Activated CD8-positive, alpha-beta memory T cell treated with anti-CD3 and anti-CD28 coated beads, Interleukin-2, amount 50 U/mL, for 4 hours (primary cell): Measurements from ENCODE around the gene KBTBD12.

ENCODE experiments used
- DNase-seq: peaks from one replicate; pipeline ENCODE4 v3.0.0-alpha.2; 2020

Gene KBTBD12

DNA sequence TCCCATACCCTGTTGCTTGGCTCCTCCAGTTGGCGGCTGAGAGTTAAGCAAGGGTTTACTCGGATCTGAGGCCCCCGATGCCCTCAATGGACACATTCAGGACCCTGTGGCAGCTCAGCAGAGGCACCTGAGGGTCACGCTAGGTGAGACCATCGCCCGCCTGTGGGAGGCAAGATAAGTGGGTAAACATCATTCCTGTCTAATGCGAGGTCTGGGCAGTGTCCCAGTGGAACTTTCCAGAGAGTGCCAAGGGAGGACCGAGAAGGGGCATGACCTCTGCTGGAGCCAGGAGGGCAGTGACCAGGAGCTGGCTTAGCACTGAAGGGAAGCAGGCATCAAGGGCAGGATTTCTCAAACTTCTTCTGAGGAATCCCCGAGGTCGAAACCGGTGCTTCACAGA is 71.8 kb downstream of the KBTBD12 start:
- no peak for DNase-seq

DNA sequence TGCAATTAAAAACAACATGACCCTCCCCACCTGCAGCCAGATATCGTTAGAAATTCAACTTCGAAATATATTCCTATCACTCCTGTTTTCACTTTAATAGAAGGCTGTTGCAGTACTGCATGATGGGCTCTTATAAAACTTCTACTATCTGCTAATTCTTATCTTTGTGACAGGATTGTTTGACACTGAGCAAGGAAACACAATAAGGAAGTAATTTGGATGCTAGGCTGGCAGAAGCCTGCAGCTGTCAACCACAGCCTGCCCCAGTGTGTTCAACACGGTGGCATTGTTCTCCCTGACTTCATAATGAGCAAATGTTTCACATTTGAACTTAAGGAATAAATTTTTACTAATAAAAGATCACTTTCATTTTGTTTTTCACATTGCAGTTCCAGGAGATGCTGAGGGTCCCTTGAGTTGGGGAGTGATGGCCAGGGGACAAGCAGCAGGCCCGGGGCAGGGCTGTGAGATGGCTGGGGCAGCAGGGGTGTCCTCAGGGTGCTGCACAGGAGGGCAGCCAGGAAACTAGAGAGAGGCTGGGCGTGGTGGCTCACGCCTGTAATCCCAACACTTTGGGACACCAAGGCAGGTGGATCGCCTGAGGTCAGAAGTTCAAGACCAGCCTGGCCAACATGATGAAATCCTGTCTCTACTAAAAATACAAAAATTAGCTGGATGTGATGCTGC is 72.4 kb downstream of the KBTBD12 start:
- DNase-seq, result no peak

DNA sequence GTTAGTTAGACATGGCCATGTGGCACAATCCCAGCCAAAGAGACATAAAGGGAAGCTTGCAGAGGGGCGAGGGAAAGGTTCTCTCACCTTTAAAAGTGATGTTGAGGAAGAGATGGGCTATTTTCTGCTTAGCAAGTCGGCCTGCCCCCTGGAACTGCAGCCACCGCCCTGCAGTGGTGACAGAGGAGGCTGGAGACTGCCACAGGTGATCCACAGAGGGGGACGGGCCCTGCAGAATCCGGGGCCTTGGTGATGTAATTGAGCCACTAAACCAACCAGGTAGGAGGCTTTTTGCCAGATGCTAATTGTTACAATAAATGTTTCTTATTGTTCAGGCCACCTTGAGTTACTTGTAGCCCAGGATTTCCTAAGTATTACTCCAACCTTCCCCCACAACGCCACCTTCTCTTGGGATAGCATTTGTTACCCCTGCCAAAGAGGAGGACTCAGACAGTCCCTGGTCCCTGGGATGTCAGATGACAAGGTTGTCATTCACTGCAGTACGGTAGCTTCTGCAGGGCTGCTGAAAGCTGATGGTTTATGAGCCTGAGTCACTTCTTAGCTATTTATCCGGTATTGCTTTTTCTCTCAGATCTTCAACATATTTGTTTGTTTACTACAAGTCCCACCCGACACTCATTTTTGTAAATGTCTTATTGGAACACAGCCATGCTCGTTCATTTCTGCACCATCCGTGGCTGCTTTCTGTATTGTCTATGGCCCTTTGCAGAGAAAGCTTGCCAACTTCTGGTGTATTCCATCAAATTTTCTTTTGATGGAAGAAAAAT is 73.9 kb downstream of the KBTBD12 start:
- DNase-seq, result no peak

DNA sequence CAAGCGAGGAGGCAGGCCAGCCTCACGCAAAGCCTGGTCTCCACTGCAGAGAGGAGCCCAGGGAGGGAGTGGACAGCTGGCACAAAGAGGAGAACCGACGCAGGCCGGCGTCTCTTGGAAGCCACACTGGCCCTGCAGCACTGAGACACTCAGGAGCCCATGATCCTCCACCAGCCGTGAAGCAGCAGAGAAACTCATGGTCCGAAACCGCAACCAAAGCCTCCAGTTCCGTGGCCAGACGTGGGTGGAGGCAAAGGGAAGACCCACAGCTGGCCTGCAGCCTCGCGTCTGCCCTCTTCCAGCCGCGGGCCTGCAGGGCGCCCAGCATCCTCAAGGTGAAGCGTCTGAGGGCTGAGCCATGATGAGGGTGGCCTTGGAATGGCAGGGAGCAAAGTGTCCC is 75.0 kb downstream of the KBTBD12 start:
- no peak for DNase-seq

DNA sequence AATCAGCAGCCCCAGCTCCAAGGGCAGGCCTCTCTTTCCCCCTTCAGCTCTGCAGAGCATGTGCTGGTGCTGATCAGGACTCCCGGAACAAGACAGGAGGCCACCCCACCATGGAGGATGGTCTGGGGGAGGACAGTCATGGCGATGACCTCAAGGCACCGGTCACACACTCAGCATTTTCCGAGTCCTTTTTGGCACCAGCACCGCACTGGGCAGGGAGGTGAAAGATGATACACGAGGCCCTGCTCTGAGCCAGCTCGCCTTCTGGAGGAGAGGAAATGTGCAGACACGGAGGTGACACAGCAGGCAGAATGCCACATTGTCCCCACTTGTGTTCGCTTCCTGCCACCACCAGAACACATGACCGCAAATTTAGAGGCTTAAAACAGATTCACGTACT is 75.4 kb downstream of the KBTBD12 start:
- no peak for DNase-seq

DNA sequence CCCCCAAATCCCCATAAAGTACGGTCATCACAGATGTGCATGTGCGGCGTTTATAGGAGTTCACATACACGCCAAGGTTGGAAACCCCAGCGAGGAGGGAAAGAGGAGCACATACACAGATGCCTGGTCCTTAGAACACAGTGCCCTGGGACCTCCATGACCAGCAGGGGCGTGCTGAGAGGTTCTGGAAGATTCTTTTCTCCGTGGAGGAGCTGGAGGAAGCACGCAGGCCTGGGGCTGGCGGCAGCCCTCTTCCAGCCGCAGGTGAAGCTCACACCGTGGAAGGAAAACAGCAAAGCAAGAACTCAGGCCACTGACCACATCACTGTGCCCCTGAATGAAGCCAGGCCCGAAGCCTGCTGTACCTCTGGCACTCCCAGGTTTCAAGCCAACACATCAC is 76.2 kb downstream of the KBTBD12 start:
- DNase-seq, result no peak

DNA sequence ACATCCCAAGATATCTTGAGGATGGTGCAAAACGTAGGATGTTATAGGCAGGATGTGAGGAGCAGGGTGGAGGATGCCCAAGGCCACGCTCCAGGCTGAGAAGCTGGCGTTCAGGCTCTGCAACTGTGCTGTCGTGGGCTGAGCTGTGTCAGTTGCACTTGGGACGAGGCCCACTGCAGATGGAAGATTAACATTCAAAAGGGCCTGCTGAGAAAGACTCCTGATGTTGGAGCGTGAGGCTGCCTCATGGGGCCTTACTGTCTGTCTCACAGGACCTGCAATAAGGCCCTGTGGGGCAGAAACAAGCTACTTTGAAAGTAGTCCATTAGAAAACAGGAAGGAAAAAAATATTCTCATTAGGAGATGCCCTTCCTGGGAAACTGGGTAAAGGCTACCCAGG is 76.6 kb downstream of the KBTBD12 start:
- DNase-seq, result no peak

DNA sequence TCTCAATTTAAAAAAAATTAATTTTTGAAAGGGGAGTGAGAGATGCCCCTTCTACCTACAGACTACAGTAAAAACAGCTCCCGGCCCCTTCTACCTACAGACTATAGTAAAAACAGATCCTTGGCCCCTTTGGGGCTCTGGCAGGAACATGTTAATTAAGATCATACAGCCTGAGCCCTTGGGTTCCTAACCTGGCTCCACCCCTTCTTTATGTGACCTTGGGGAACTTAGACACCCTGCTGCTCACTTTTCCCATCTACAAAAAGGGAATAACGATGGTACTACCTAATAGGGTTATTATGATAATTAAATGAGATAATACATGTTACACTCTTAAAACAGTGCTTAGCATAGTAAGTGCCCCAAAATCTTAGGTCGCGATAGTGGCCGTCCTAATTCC is 77.1 kb downstream of the KBTBD12 start:
- no peak for DNase-seq

DNA sequence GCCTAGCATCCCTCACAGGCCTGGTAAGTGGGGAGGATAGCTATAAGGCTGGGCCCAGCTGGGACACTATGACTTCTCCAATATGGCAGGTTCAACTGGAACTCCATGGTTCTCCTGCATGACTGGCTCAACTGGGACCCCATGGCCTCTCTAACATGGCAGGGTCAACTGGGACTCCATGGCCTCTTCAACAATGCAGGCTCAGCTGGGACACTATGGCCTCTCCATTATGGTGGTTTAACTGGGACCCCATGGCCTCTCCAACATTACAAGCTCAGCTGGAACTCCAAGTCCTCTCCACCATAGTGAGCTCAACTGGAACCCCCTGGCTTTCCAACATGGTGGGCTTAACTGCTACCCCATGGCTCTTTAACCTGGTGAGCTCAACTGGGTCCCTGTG is 79.0 kb downstream of the KBTBD12 start:
- no peak for DNase-seq

DNA sequence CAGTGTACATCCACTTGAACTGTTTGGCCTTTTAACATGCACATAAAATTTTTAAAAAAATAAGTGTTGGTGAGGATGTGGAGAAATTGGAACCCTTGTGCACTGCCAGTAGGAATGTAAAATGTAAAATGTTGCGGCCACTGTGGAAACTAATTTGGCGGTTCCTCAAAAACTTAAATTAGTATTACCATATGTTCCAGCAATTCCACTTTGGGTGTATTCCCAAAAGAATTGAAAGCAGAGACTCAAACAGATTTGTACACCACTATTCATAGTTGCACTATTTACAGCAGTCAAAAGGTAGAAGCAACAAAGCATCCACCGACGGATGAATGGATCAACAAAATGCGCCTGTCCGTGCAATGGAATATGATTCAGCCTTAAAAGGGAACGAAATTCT is 82.0 kb downstream of the KBTBD12 start:
- no peak for DNase-seq

DNA sequence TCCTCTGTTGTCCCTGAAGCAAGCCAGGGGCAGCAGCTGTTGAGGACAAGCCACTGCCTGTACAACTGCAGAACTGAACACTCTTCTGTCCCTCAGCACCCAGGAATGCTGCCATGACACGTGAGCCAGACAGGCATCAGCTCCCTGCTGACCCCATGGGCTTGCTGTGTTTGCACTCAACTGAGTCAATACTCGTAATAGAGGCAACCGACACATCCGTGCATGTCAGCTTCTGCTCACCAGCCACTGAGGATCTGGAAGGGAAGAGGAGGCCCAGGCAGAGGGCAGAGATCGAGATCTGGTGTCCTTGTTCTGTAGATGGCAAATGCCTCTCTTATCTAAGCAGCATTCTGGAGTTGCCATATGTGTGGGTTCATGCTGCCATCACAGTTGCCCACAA is 82.9 kb downstream of the KBTBD12 start:
- no peak for DNase-seq

DNA sequence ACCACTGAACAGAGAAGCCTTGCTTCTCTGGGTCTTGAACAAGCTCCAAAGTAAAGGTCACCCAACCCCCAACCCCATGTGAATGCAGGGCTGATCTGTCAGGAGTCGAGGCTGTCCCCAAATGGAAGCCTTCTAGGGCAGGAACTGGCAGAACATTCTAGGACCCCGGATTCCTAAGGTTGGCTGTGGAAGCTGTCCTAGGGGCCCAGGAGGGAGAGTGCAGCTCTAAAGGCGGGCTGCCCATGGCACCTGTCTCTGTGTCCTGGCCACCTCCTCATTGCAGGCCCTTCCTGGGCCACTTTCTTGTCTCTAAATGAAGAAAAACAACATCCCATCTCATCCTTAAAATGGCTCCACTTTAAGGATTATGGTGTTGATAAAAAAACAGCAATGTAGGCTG is 83.6 kb downstream of the KBTBD12 start:
- no peak for DNase-seq

DNA sequence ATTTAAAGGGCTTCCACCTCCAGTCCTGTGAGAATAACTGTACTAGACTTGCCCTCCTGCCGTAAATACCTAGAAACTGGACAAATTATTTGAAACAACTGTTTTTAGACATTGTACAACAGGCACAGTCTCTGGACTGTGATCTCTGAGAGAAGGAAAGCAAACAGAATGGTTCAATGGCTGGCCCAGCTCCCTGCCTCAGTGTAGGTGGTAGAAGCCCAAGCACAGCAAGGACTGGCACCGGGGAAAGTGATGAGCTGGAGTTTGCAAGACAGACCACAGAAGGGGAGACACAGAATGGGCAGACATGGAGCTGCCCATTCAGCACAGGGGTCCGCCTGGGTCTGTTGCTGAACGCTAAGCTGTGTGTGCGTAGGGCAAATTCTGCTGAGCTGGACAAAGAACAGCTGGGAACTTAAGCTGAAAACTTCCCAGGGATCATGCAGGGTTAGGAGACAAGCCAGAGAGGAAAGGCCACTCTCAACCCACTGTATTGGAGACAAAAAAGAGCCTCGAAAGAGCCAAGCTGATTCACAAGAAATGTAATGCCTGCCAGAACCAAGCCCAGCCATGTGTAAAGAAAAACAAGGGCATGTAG is 84.6 kb downstream of the KBTBD12 start:
- no peak for DNase-seq

DNA sequence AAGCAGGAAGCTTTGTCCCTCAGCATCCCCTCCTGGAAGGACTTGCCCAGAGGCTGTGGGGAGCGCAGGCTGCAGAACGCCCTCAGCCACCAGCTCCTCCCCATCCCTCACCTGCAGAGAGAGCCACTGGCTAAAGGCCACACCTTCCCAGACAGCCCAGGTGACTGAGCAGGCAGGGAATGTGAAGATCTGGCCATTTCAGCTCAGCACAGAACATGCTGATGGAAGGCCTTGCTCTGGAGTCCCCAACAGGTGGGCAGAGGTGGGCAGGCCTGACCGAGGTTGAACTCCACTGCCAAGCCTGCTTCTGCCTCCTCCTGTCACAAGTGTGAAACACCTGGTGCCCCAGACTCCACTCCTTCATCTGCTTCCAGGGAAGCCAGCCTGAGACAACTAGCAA is 86.5 kb downstream of the KBTBD12 start:
- DNase-seq, result no peak

DNA sequence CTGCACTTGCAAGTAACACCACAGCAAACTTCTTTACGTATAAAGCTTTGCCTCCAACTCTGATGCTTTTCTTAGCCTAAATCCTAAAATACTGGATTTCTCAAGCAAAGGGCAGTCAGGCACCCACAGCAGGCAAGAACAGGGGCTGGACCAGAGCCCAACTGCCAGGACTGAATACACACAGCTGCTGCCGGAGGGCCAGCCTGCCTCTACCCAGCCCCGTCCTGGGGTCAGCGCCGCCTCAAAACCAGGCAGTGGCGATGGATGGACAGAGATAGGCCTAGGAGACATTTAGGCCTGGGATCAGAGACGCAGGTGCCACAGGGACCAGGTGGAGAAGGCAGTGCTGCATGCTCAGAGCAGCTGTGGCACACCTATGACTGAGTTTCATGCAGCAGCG is 89.6 kb downstream of the KBTBD12 start:
- DNase-seq, result no peak

DNA sequence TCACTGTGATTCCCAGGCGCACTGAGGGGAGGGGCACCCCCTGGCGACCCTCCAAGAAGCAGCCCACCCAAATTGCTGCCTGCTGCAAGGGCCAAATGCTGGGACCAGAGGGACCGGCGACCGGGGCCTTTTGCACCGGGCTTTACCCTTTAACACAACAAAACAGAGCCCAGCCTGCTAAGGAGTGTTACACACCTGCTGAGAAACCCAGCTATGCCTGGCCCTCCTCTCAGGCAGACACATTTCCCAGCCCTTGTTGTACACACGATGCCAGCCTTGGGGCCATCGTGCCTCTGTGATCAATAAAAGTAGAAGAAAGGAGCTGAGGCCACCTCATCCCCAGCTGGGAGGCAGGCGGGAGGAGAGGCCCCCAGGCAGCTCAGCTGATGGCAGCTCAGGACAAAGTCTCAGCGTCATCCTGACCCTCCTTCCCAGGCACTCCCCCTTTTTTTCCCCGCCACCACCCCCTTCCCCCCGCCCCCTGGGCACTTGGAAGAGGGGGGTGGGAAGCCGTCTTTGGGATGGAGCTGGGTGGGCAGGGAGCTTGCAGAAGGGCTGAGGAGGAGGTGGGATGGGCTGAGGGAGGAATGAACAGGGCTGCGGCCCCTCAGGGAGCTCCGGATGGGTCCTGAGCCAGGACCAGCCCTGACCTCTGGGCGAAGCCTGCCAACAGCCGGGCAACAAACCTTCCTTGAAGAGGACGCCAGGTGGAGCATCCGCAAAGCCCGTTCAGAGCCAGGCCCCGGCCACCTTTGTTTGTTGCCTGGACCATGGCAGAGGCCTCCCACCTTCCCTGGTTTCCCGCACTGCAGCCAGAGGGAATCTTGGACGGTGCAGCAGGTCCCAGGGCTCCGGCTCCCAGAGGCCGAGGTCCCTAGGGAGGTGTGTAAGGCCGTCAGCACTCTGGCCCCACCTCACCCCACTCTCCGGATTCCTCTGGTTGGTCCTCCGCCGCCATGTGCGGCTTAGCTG is 91.3 kb downstream of the KBTBD12 start:
- DNase-seq, result no peak

DNA sequence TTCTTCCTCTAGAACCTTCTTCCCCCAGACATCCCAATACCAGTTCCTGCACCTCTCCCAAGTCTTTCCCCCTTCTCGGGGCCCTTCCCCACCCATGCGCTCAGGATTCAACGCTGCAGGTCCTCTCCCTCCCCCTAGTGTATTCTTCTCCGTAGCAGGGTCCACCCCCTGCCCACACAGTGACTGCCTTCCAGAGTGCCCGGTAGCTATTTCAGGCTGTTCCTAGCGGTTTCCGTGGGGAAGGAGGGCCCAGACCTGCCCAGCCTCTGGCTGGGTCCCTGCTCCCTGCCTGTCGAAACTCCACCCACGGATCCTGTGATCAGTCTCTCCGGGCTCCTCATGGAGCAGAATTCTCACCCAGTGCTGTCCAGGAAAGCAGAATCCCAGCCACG is 92.0 kb downstream of the KBTBD12 start:
- no peak for DNase-seq

DNA sequence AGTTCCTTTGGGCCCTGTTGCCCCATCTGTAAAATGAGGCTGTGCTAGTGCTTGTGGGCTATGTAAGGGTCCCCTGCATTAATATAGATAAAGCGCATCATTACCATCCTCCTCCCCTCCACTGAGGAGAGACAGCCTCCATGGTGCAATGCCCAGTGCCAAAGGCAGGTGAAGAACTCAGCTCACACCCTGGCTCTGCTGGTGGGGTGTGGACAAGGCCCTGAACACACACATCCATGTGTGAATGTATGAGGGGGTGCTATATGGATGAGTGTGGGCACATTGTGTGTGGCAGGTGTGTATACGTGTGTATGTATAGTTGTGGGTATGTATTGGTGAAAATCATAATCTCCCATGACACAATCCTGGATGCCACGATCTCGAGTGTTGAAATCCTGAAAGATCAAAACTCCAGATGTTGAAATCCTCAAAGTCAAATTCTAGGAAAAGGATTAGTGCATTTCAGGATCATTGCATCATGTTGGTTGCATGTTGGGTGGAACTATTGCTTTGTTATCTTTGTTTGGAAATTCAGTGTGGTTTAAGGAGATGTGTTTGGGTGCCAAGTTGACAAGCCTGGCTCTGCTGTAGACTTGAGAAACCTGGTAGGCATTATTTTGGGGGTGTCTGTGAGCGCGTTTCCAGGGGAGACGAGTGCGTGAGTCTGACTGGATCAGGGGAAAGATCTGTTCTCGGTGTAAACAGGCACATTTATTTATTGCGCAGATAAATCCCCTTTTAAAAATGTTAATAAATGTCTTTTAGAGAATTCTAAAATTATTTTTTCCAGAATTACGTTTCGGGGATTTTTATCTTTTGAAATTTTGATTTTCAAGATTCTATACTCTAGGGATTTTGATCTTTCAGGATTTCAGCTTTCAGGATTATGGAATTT is 95.2 kb downstream of the KBTBD12 start:
- no peak for DNase-seq

DNA sequence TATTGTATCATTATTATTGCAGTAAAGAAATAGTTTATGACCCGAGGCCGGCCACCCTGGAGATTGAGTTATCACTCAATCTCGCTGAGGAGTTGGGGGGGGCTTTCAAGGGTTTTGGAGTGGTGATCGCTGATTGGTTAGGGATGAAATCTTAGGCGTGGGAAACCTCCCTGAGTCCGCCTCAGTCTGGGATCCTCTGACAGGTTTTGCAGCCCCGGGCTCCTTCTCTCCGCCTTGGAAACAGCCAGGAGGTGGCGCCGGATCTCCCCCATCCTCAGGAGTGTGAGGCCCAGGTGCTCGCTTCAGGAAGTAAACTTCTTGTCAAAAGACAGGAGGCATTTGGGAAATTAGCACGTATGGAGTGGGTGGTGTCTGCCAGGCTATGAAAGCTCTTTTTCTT is 96.1 kb downstream of the KBTBD12 start:
- DNase-seq, result no peak

DNA sequence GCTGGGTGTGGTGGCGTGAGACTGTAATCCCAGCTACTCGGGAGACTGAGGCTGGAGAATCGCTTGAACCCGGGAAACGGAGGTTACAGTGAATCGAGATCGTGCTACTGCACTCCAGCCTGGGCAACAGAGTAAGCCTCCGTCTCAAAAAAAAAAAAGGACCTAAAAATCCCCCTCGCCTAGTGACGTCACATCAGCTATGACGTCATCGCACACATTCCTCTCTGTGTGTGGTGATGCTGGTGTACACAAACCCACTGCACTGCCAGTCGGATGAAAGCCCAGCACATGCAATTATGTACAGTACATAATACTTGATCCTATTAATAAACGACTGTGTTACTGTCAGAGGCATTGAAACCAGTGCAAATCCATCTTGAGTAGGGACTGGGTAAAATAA is 97.0 kb downstream of the KBTBD12 start:
- DNase-seq, result no peak

DNA sequence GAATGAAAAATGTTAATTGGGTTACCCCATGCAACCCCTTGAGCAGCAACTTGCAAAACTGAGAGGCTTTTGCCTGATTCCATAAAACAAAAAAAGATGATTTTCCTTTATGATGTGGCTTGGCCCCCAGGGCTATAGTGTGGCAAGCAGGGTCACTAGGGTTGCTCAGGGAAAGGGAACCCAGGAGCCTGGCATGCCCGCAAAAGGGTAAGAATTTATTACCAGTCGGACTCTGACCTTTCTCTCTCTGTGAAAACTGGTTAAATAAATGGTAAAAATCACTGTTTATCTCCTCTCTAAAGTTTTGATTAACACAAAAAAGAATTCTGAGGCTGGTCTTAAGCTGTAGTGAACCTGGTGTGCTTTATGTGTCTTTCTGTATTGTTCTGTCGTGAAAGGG is 99.5 kb downstream of the KBTBD12 start:
- DNase-seq, result no peak

DNA sequence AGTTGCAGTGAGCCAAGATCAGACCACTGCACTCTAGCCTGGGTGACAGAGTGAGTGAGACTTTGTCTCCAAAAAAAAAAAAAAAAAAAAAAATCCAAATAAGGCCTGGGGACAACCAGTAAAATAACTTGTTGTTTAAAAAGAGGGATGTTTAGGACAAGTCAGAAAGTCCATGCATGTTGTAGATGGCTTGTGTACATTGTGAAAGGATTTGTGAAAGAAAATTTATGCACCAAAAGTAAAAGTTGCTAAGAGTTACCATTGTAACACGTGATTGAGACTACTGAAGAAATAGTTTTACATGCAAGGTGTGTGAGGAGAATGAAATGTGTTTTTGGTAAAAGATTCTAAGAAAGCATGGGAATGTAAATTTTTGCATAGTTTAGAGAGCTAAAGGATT is 101.5 kb downstream of the KBTBD12 start:
- no peak for DNase-seq
